ENCODE results near the gene ERGIC1.

The ERGIC1 gene

GRCh38 chr5:172909931-172910502, 76.0 kb downstream of the ERGIC1 start:
- Histone ChIP-seq H3K27ac (no peak overlapping the region), H3K9me3 (no peaks in the 10 kb centered on the region), H3K36me3 (peaks cover 98% of the 10 kb centered on the region), H3K4me2 (no peak overlapping the region), H3K9ac (no peak overlapping the region), H3K4me1 (peaks cover 37% of the 10 kb centered on the region), H3K4me3 (no peak overlapping the region), H4K20me1 (peaks cover 83% of the 10 kb centered on the region), H3K27me3 (no peaks in the 10 kb centered on the region)
- TF ChIP-seq Cebpa-rat (IDR thresholded peaks at IDR 0.05), result no peak

DNA sequence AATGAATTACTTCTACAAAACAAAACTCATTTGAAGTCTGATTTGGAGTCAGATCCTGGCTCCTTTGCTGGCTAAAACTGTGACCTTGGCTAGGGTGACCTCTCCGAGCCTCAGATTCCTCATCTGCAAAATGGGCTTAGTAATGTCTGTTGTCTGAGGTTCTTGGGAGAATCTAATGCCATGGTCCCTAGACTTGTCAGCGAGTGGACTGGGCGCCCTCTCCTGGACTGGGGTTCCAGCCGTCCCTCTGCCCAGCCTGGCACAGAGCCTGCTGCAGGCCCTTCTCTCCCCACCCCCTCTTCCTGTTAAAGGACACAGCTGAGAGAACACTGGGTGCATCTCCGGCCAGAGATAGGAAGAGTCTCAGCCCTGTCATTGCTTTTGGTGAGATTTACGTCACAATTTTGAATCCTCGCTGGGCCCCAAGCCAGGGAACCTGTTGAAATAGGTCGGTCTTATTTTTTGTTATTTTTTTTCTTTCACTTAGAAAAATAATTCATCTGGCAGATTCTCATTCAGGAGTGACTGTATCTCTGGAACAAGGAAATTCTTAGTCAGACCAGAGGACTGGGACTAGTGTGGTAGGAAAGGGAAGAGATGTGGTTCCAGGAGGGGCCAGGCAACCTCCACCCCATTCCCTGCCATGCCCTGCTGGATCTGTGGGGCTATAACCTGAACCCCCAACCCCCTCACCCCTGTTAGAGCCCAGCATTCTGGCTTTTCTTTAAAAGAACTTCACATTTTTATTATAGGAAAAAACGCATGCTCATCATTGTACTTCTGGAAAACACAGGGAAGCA, 77.0 kb downstream of the ERGIC1 start:
- peaks cover 37% of the 10 kb centered on the region for H3K4me1 ChIP-seq
- no peaks in the 10 kb centered on the region for H3K9me3 ChIP-seq
- TF ChIP-seq Cebpa-rat (IDR thresholded peaks at IDR 0.05), result no peak
- H3K4me2 ChIP-seq, result peak overlapping the region; percentile 48
- peaks cover 98% of the 10 kb centered on the region for H3K36me3 ChIP-seq
- H3K9ac ChIP-seq, result peak overlapping the region; percentile 43
- no peaks in the 10 kb centered on the region for H3K27me3 ChIP-seq
- H3K27ac ChIP-seq, result peak overlapping the region; percentile 69
- H4K20me1 ChIP-seq, result peaks cover 82% of the 10 kb centered on the region
- no peak overlapping the region for H3K4me3 ChIP-seq

DNA sequence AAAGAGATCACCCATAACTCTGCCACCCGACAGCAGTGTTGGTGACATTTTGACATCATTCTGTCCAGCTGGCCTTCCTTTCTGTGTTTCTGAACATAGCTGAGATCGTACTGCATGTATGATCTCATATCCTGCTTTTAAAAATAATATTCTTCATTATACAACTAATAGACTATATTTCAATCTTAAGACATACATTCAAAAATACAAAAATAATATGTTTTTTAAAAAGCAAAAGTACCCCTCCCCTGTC, 77.5 kb downstream of the ERGIC1 start:
- peaks cover 37% of the 10 kb centered on the region for H3K4me1 ChIP-seq
- no peak overlapping the region for H3K4me3 ChIP-seq
- peak overlapping the region; percentile 43; the same call in 1 of the 2 replicates for H3K9ac ChIP-seq
- H3K27ac ChIP-seq, result peak overlapping the region; percentile 69
- peak overlapping the region; percentile 48 for H3K4me2 ChIP-seq
- peaks cover 82% of the 10 kb centered on the region for H4K20me1 ChIP-seq
- H3K36me3 ChIP-seq, result peaks cover 98% of the 10 kb centered on the region
- no peak for TF ChIP-seq Cebpa-rat (IDR thresholded peaks at IDR 0.05)
- H3K9me3 ChIP-seq, result no peaks in the 10 kb centered on the region
- H3K27me3 ChIP-seq, result no peaks in the 10 kb centered on the region

GRCh38 chr5:172911976-172912375, 77.9 kb downstream of the ERGIC1 start:
- Histone ChIP-seq H3K9ac (no peak overlapping the region), H3K4me2 (no peak overlapping the region), H3K27ac (no peak overlapping the region), H4K20me1 (peaks cover 82% of the 10 kb centered on the region), H3K27me3 (no peaks in the 10 kb centered on the region), H3K4me1 (peaks cover 39% of the 10 kb centered on the region), H3K36me3 (peaks cover 98% of the 10 kb centered on the region), H3K4me3 (no peak overlapping the region), H3K9me3 (no peaks in the 10 kb centered on the region)
- TF ChIP-seq Cebpa-rat (IDR thresholded peaks at IDR 0.05), result no peak

DNA sequence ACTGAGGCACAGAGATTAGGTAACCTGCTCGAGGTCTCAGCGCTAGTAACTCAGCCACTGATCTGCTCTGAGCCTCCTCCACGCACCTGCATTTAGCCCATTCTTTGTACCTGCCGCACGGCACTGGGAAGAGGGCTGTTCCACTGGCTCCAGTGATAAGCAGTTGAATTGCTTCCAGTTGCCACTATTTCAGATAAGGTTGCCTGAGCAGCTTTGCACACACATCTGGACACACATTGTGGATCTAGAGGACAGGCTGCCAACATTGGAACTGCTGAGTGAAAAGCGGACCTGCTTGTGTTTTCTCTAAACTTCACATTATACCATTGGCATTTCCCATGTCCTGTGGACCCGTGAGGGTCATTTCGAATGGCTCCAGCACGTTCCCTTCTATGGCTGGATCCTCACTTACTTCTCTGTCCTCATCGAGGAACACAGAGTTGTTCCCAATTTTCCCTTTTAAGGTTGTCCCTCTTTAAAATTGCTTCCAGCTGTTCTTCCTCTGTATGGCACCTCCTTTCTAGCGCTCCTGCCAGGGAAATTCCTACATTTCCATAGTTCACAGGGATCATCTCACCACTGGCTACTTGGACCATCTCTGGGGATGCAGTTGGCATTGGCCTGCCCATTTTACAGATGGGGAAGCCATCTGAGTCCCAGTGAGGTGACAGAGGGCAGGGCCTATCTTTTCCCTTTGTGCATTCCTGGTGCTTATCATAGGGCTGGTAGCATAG, 79.2 kb downstream of the ERGIC1 start:
- Histone ChIP-seq H3K9ac (no peak overlapping the region), H3K27me3 (no peaks in the 10 kb centered on the region), H3K4me2 (no peak overlapping the region), H3K36me3 (peaks cover 98% of the 10 kb centered on the region), H3K4me3 (no peak overlapping the region), H3K4me1 (peaks cover 52% of the 10 kb centered on the region), H3K9me3 (no peaks in the 10 kb centered on the region), H3K27ac (no peak overlapping the region), H4K20me1 (peaks cover 84% of the 10 kb centered on the region)
- TF ChIP-seq Cebpa-rat (IDR thresholded peaks at IDR 0.05), result no peak

DNA sequence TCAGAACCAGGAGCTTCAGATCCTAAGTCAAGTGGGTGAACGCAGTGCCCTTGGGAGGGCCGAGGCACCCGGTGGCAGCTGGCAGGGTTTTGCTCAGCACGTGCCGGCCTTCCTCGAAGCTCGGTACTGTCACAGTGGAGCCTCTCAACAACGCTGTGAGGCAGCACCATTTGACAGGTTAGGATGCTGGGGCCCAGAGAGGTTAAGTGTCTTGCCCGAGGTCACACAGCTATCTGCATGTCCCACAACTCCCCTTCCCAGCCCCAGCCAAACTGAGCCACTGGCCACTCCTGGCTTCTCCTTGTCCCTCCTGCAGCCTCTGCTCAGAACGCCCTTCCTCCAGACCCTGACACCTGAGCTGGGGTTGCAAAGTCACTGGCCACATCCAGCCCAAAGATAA, 81.5 kb downstream of the ERGIC1 start:
- Histone ChIP-seq H3K9ac (0 out of 2 replicates have a peak overlapping the region, but pooled peaks have one; percentile 32), H3K4me1 (peaks cover 61% of the 10 kb centered on the region), H3K9me3 (no peaks in the 10 kb centered on the region), H3K27ac (0 out of 2 replicates have a peak overlapping the region, but pooled peaks have one; percentile 12), H4K20me1 (peaks cover 84% of the 10 kb centered on the region), H3K36me3 (peaks cover 98% of the 10 kb centered on the region), H3K4me3 (no peak overlapping the region), H3K27me3 (no peaks in the 10 kb centered on the region), H3K4me2 (0 out of 2 replicates have a peak overlapping the region, but pooled peaks have one; percentile 73)
- TF ChIP-seq Cebpa-rat (IDR thresholded peaks at IDR 0.05), result no peak

GRCh38 chr5:172918421-172919371, 84.6 kb downstream of the ERGIC1 start:
- H3K27me3 ChIP-seq, result no peaks in the 10 kb centered on the region
- H3K9ac ChIP-seq, result 0 out of 2 replicates have a peak overlapping the region, but pooled peaks have one; percentile 25
- TF ChIP-seq Cebpa-rat (IDR thresholded peaks at IDR 0.05), result no peak
- peaks cover 96% of the 10 kb centered on the region for H3K36me3 ChIP-seq
- no peaks in the 10 kb centered on the region for H3K9me3 ChIP-seq
- no peak overlapping the region for H3K4me3 ChIP-seq
- H4K20me1 ChIP-seq, result peaks cover 79% of the 10 kb centered on the region
- peak overlapping the region; percentile 73 for H3K4me2 ChIP-seq
- H3K4me1 ChIP-seq, result peaks cover 49% of the 10 kb centered on the region
- peak overlapping the region; percentile 28; the same call in 1 of the 2 replicates for H3K27ac ChIP-seq

DNA sequence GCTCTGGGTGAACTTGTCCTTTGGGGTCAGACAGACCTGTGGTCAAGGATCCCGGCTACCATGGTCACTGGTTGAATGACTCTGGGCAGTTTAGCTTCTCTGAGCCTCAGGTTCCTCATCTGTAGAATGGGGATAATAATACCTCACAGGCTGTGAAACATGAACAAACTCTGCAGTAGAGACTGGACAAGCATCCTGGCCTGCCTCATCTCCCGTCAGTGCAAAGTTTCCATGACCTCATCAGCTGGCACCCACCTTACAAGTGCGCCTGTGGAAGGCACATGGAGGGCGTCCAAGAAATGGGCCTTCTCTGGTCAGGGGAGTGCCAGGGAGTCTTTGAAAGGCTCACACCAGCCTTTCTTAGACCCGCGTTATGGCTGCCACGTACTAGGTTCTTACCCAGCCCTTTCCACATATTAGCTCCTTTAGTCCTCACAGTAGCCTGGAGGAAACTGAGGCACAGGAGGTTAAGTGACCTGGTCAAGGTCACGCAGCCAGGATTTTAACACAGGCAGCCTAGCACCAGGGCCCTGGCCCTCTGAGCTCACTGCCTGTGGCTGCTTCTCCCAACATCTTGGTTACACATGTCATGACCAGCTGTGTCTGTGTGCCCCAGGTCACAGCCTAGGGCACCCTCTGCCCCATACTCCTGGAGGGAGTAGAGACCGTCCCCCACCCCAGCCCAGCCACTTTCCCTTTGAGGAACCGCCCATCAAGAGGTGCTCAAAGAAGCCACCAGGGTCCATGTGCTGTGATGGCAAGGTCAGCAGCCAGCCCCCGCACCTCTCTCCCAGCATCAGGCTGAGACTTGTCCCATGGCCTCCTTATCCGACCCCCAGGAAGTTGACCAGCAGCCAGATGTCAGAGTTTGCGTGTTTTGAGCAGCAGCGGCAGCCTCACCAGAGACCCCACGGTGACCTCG, 85.7 kb downstream of the ERGIC1 start:
- TF ChIP-seq Cebpa-rat (IDR thresholded peaks at IDR 0.05), result no peak
- Histone ChIP-seq H3K27me3 (no peaks in the 10 kb centered on the region), H3K4me2 (no peak overlapping the region), H3K4me3 (no peak overlapping the region), H3K27ac (peak overlapping the region; percentile 28; the same call in 1 of the 2 replicates), H4K20me1 (peaks cover 72% of the 10 kb centered on the region), H3K36me3 (peaks cover 96% of the 10 kb centered on the region), H3K9ac (no peak overlapping the region; the same call in 1 of the 2 replicates), H3K4me1 (peaks cover 49% of the 10 kb centered on the region), H3K9me3 (no peaks in the 10 kb centered on the region)
